NCI-H2107 (cell line): ENCODE data around the gene CXXC1.
"Not testable (repeated sequence)": the region's sequence is repeated elsewhere in the genome, so short reads cannot be mapped to it uniquely, and the experiment has no call there.

Source experiments
- DNase-seq: peaks from one replicate; lab custom pipeline; 2025; lab: John Stamatoyannopoulos, UW

The CXXC1 gene

DNA sequence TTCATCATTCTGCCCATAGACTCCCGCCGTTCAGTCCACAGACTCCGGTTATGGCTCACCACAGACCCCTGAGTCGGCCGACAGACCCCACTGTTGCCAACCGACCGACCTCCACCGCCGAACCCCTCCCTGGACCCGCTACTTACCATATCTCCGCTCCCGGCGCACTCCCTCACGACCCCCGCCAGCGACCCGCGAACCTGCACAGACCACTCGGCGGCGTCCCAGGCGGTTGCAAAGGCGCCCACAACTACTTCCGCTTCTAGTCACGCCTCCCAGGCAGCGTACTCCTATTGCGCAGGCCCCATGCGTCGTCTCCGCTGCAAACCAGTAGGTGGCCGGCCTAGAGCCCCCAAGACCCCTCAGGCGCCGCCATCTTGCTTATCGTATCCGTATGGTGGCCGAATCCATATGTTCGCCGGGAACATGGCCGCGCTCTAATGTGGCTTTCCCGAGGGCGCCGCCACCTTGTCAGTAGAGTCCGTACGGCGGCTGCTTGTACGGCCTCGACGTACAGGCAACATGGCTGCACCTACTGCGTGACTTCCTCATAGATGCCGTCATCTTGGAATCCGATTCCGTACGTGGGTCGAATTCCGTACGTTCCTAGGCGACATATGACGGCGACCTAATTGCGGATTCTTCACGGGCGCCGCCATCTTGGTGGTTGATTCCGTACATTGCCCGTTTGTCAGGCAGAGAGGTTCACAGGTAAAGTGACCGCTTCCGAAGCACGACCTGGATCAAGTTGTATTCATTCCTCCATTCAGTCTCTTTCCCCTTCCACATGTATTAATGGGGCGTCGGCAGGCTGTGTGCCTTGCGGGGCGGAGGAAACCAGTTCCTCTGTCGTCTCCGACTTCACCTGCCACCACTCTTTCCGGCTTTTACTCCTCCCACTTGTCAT, at the start of gene CXXC1:
Gene CXXC1, minus strand, starts transcription at position 252 of the 907 bp plus-strand sequence. Its CDS starts 103 bp downstream, at position 149.
- peak; percentile 99 for DNase-seq

GRCh38 chr18:50334546-50335152, 47.2 kb upstream of the CXXC1 start:
- DNase-seq, result no peak

DNA sequence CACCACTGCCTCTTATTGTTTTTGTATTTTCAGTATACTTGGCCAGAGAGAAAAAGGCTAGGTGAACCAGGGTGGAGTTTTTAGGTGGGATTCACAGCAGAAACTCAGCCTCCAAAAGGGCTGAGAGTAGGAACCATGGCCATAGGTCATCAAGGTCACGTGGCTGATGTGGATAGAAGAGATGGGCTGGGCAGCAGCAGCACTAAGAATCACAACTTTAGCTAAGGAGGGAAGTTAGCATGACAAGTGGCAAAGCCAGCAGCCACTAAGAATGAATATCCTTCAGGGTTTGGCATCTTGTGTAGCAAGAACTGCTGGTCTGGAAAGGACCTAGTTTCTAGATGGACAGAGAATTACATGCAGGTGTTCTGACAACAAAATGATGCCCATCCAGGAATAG, 44.2 kb upstream of the CXXC1 start:
- DNase-seq, result no peak

- DNase-seq, result no peak
Observed at GRCh38 chr18:50330176-50330575, 42.7 kb upstream of the CXXC1 start.

- DNase-seq, result no peak
Observed at GRCh38 chr18:50327983-50328382, 40.5 kb upstream of the CXXC1 start.

DNA sequence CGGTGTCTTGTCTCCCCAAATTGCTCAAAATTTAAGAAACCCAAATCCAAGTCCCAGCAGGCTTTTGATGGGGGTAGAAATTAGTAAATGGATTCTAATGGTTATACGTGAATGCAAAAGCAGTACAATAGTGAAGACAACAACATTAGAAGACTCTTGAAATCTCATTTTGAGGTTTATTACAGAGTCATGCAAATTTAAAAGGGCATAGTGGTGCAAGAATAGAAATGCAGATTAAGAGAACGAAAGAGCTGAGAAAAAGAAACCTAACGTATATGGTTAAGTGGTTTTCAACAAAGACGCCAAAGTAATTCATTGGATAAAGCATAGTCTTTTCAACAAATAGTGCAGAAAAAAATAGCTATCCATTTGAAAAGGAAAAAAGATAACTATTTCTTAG, 33.2 kb upstream of the CXXC1 start:
- DNase-seq, result no peak

- DNase-seq, result no peak
Observed at GRCh38 chr18:50315100-50315871, 27.8 kb upstream of the CXXC1 start.

- no peak for DNase-seq
Observed at GRCh38 chr18:50313873-50314460, 26.5 kb upstream of the CXXC1 start.

- DNase-seq, result no peak
Observed at GRCh38 chr18:50313031-50313607, 25.6 kb upstream of the CXXC1 start.

DNA sequence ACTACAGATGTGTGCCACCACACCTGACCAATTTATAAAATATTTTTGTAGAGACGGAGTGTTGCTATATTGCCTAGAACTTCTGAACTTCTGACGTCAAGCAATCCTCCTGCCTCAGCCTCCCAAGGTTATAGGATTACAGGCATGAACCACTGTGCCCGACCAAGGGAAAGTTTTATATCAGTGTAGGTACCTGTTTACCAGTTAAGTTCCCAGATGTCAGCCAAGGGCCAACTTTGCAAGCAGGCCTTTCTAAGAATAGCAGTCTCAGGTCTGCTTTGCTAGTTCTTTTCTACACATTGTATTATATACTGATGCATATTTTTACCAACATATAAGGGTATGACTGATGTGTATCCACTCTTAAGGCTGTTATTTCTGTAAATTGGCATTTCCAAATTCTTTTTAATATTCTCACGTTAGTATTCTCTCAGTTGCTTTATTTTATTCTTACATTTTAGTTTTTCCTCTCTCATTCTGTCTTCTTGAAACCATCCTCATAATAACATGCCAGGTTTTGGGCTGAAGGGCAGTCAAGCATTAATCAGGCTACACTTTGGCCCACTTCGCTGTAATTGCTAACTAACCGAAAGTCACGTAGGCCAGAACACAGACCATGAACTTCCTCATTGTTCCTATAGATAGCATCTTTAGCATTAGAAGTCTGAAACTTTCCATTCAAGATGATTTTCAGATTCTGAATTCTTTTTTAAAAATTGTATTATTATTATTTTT, 25.0 kb upstream of the CXXC1 start:
- no peak for DNase-seq

GRCh38 chr18:50311650-50312049, 24.2 kb upstream of the CXXC1 start:
- DNase-seq, result no peak

- DNase-seq, result no peak
Observed at GRCh38 chr18:50310080-50310479, 22.6 kb upstream of the CXXC1 start.

- not testable (repeated sequence) for DNase-seq
Observed at GRCh38 chr18:50308851-50309250, 21.4 kb upstream of the CXXC1 start.

DNA sequence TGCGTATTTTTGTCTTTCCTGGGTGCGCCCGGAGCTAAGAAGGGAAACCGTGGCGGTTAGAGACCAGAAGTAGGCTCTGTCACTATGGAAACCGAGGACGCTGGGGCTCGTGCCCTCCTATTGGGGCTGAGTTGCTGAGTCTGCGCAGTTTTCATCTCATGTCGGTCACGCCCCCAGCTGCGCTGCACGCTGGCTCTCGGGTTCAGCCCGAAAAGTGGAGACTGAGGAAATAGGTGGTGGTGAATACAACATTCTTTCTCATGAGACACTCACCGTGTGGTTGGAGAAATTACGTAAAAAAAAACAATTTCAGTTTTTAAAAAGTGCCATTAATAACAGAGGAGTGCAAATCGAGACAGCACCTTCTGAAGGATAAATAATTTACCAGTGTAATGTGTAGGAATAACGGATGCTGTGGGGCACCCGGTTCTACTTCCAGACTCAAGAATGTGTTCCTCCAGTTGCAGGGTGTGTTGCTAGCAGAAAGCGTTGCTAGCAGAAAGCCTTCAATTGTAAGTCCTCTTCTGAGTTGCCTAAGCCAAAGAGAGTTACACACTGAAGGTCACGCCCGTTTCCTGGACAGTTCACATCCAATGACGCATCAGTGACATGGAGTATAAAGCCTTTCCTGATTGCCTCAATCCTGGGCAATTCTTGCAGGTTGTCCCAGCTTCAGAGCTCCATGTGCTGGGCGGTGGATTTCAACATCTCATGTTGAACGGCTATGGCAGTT, 20.4 kb upstream of the CXXC1 start:
- DNase-seq, result peak; percentile 65

- no peak for DNase-seq
Observed at GRCh38 chr18:50307400-50307737, 19.9 kb upstream of the CXXC1 start.

GRCh38 chr18:50306944-50307343, 19.5 kb upstream of the CXXC1 start:
- DNase-seq, result no peak

DNA sequence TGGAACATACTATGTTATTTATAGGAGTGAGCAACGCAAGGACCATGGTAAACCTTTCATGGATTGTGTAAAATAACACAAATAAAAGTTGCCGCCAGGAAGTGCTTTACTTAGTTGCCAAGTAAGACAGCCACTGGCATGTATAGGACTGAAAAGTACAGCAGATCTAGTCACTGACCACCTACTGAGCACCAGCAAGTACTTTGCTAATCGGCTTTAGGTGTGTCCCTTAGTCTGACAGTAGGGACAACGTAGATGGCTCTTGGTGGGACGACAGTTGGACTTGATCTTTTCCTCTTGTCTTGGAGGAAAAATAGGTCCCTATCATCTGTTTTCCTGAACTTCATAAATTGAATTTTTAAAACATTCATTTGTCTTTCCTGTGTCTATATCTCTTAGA, 13.6 kb upstream of the CXXC1 start:
- no peak for DNase-seq

GRCh38 chr18:50299626-50300388, 12.3 kb upstream of the CXXC1 start:
- no peak for DNase-seq

- DNase-seq, result no peak
Observed at GRCh38 chr18:50298443-50299284, 11.2 kb upstream of the CXXC1 start.
